Neutrophil (primary cell): ENCODE results near the gene SNTB2.

Experiments used
- H3K27ac ChIP-seq: fragments of 200-600 bp; sonication (generic); 2 replicates; pipeline ENCODE4 v1.5.1; 2016; ENCODE audit warnings: mild to moderate bottlenecking, moderate library complexity
- H3K27me3 ChIP-seq: fragments of 200-600 bp; sonication (generic); 2 replicates; pipeline ENCODE4 v1.6.0; 2016; ENCODE audit warnings: mild to moderate bottlenecking
- H3K36me3 ChIP-seq: fragments of 200-600 bp; sonication (generic); 2 replicates; pipeline ENCODE4 v1.5.1; 2017
- H3K4me1 ChIP-seq, 2 experiments: fragments of 200-600 bp in 1 of 2; sonication (generic) in 1 of 2; 1 replicate in 1 of 2; 2 replicates in 1 of 2; pipeline versions ENCODE4 v1.5.1 to v1.6.1; 2013 to 2016; ENCODE audit warnings: low read depth in 1 of 2, low read length in 1 of 2, mild to moderate bottlenecking in 1 of 2, moderate library complexity in 1 of 2; ENCODE audit not compliant: control insufficient read depth in 1 of 2, insufficient read depth in 1 of 2
- H3K4me3 ChIP-seq, 2 experiments: fragments of 200-600 bp in 1 of 2; sonication (generic) in 1 of 2; 1 replicate in 1 of 2; 2 replicates in 1 of 2; pipeline ENCODE4 v1.5.1; 2013 to 2016; ENCODE audit warnings: low read depth in 1 of 2, low read length in 1 of 2, mild to moderate bottlenecking in 1 of 2, moderate library complexity in 1 of 2
- H3K9me3 ChIP-seq: fragments of 200-600 bp; sonication (generic); 2 replicates; pipeline ENCODE4 v1.5.1; 2016
- CTCF ChIP-seq: fragments of 200-600 bp; sonication (generic); IDR thresholded peaks from 2 replicates; pipeline ENCODE4 v1.5.1; 2016; ENCODE audit warnings: antibody characterized with exemption

The SNTB2 gene

GRCh38 chr16:69321080-69321479 lies 134.1 kb downstream of the SNTB2 start:
- Histone ChIP-seq H3K4me3 (no peak overlapping the region), H3K36me3 (peaks cover 97% of the 10 kb centered on the region)
- no peak for TF ChIP-seq CTCF

GRCh38 chr16:69322343-69322742 lies 135.4 kb downstream of the SNTB2 start:
- H3K36me3 ChIP-seq: peaks cover 91% of the 10 kb centered on the region
- no peak for TF ChIP-seq CTCF
- no peaks in the 10 kb centered on the region for H3K4me1 ChIP-seq
- no peaks in the 10 kb centered on the region for H3K9me3 ChIP-seq
- no peak overlapping the region for H3K4me3 ChIP-seq
- no peak overlapping the region for H3K27ac ChIP-seq
- H3K27me3 ChIP-seq: no peaks in the 10 kb centered on the region

More at GRCh38 chr16:69321080-69321479, 134.1 kb downstream of the SNTB2 start:
- Histone ChIP-seq H3K9me3 (no peaks in the 10 kb centered on the region), H3K27me3 (no peaks in the 10 kb centered on the region), H3K4me1 (no peaks in the 10 kb centered on the region), H3K27ac (no peak overlapping the region)

- no peaks in the 10 kb centered on the region for H3K27me3 ChIP-seq
- H3K4me3 ChIP-seq: no peak overlapping the region
- H3K36me3 ChIP-seq: peaks cover 86% of the 10 kb centered on the region
- H3K27ac ChIP-seq: no peak overlapping the region
- no peaks in the 10 kb centered on the region for H3K9me3 ChIP-seq
- no peaks in the 10 kb centered on the region for H3K4me1 ChIP-seq
- TF ChIP-seq CTCF: no peak
These were observed 136.5 kb downstream of the SNTB2 start for GRCh38 chr16:69323415-69323814.

- Histone ChIP-seq H3K4me3 (no peak overlapping the region), H3K4me1 (peaks cover 3 to 4% of the 10 kb centered on the region in 2 experiments), H3K36me3 (peaks cover 82% of the 10 kb centered on the region), H3K27ac (no peak overlapping the region), H3K9me3 (no peaks in the 10 kb centered on the region), H3K27me3 (no peaks in the 10 kb centered on the region)
- TF ChIP-seq CTCF: no peak
These were observed 137.1 kb downstream of the SNTB2 start for GRCh38 chr16:69324013-69324531.

- TF ChIP-seq CTCF: no peak
- Histone ChIP-seq H3K4me3 (no peak overlapping the region), H3K36me3 (peaks cover 76% of the 10 kb centered on the region), H3K27me3 (no peaks in the 10 kb centered on the region), H3K4me1 (peaks cover 10% of the 10 kb centered on the region in 2 experiments), H3K9me3 (no peaks in the 10 kb centered on the region), H3K27ac (no peak overlapping the region)
These were observed 137.8 kb downstream of the SNTB2 start for GRCh38 chr16:69324585-69325253.
